Fibroblast of skin of left quadriceps (primary cell): ENCODE measurements around the gene ZNF438.
"Not testable (repeated sequence)": the region's sequence is repeated elsewhere in the genome, so short reads cannot be mapped to it uniquely, and the experiment has no call there.

Experiments
- DNase-seq, 2 experiments: peaks; one replicate each; pipeline ENCODE4 v3.0.0-alpha.2; 2013; ENCODE audit warnings: low read depth in 2 of 2

Gene ZNF438

DNA sequence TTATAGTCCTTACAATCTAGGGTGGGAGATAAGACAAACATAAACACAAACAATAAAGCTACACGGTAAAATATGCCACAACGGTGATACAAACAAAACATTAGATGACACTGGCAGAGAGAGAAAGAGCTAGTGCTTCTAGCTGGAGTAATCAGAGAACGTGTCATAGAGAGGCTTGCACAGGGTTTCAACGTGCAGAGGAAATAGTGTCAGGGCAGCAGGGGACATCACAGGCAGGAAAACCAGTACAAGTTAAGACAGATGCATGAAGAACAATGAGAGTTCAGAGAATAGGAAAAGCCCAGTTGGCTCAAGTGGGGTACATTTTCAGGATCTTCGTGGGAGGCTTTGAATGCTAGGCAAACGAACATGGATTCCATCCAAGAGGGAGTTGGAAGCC, 91.4 kb downstream of the ZNF438 start:
- no peak for DNase-seq

DNA sequence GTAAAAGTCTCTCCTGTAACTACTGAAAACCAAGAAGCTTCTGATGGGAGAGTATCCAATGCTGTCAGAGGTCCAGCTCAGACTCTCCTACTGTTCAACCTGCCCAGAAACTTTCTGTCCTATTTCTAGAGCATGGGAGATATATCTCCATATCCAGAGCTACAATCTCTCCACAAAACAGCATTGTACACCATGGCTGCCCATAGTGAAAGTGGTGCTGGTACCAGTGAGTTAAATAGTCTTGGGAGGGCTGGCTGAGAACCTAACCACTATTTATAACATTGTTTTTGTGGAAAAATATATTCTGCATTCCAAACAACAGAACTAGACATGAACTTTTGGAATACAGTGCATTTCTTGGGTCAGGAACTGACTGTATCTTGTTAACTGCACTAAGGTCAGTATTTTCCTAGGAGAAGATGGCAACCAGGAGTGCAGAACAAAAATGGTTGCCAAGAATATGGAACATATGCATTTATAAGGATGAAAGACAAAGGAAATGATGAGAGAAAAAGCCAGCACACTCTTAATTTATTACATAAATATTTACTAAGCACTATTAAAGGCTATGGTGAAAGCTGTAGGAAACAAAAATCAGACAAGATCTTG, 91.9 kb downstream of the ZNF438 start:
- DNase-seq = no peak

DNA sequence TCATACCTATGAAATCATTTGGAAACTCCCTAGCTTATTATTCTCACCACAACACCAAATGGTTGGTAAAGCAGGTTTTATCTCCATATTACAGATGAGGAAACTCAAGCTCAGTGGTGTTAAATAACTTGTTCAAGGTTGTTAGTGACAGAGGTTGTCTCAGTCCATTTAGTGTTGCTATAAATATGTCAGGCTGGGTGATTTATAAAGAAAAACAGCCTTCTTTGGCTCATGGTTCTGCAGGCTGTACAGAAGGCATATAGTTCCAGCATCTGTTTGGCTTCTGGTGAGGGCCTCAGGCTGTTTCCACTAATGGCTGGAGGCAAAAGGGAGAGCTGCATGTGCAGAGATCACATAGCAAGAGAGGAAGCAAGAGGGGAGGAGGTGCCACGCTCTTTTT, 96.6 kb downstream of the ZNF438 start:
- DNase-seq = no peak

DNA sequence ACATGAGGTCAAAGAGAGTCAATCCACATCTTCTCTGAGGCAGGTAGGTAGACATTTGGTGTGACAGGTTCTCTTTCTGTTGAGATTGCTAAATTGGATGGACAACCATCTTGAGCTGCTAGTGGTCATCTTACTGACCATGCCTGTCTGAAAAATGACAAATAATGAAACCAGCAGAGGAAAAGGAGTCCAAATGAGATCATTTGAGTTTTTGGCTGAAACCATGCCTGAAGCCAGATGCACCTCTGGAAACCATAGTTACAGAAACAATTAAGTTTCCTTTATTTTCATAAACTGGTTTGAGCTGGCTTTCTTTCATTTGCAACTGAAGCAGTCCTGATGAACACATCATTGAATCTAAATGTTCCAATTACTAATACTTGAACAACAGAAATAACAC, 100.6 kb downstream of the ZNF438 start:
- no peak for DNase-seq

DNA sequence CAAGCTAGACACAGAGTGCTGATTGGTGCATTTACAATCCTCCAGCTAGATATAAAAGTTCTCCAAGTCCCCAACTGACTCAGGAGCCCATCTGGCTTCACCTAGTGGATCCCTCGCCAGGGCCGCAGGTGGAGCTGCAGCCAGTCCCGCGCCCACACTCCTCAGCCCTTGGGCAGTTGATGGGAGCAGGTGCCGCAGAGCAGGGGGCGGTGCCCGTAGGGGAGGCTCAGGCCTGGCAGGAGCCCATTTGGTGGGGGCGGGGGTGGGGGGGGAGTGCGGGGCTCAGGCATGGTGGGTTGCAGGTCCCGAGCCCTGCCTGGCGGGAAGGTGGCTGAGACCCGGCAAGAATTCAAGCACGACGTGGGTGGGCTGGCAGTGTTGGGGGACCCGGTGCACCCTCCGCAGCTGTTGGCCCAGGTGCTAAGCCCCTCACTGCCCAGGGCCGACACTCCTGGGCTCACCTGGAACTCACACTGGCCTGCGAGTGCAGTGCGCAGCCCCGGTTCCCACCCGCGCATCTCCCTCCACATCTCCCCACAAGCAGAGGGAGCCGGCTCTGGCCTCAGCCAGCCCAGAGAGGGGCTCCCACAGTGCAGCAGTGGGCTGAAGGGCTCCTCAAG, 101.7 kb downstream of the ZNF438 start:
- no peak for DNase-seq

DNA sequence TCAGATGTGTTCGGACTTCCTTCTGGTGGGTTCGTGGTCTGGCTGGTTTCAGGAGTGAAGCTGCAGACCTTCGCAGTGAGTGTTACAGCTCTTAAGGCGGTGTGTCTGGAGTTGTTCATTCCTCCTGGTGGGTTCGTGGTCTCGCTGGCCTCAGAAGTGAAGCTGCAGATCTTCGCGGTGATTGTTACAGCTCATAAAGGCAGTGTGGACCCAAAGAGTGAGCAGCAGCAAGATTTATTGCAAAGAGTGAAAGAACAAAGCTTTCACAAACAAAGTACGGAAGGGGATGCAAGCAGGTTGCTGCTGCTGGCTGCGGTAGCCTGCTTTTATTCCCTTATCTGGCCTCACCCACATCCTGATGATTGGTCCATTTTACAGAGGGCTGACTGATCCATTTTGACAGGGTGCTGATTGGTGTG, 102.3 kb downstream of the ZNF438 start:
- not testable (repeated sequence) for DNase-seq

DNA sequence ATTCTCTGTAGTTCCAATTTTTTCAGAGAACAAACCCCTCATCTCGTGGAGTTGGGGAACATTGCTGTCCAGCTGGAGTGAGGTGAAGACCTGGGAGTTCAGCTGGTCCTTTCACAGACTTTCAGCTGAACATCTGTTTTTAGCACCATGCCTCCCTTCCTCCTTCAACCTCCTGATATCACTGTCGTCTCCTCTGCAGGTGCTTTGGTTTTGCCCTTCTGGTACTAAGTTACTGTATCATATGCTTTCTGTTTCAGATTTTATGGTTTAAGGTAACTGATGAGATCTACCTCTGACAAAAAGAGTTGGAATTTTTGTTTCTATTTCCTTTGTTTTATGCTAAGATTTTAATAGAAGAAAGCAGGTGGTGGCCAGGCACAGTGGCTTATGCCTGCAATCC, 102.9 kb downstream of the ZNF438 start:
- DNase-seq = no peak

DNA sequence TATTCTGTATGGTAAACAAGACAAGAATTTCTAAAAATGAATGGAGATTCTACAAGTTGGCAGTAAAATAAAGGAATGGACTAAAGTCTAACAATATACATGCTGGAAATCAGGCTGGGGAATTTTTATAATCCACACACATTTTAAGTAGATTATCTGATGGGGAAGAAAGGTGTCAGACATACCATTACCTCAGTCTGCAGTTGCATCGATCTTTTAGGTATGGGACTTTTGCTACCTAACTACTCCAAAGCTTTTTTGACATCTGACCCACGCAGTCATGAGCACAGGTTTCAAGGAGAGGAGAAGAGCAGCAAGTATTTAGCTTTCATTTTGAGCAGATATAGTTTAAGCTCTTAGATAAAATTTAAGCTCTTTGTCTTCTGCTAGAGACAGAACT, 113.0 kb downstream of the ZNF438 start:
- DNase-seq = no peak

DNA sequence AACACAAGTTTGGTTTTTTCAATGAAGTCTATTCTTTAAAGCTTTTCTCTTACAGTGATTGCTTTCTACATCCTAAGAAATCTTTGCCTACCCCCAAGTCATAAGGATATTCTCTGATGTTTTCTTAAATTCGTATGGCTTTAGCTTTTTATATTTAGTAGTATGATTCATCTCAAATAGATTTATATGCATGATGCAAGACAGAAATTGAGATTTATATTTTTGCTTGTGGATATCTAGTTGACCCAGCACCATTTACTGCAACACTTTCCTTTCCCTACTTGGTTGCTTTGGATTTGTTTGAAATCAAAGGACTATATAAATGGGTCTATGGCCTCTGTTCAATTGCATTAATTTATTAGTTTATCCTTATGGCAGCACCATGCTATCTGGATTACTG, 113.9 kb downstream of the ZNF438 start:
- DNase-seq = no peak

DNA sequence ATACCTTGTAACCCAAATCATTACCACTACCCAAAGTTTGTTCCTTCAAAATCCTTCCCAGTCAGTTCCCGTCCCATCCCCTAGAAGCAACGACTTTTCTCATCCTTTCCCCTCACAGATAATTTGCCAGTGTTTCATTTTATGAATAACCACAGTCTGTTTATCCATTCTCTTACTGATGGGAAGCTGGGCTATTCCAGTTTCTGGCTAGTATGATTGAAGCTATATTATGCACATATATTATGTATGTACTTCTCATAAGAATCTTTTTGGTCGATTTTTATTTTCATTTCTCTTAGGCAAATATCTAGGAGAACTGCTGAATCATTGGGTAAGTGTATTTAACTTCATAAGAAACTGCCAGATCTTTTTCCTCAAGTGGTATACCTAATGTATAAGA, 114.6 kb downstream of the ZNF438 start:
- DNase-seq = no peak

DNA sequence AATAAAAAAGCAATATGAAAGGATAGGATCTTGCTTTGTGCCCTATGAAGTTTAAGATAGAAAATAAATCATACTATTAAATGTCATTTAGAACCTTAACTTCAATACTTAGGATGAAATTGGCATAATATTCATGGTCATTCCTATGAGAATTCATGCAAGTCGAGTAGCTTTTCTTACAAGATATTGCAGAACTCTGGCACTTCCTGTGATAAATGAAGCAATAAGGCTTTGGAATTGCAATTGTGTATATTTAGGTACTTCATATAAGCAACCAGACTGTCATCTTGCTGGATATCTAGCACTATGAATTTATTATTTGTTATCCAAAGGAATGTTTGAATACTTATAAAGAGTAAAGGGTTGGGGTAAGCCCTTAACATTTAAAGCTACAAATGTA, 116.5 kb downstream of the ZNF438 start:
- DNase-seq = peak; percentile 32 to 34

DNA sequence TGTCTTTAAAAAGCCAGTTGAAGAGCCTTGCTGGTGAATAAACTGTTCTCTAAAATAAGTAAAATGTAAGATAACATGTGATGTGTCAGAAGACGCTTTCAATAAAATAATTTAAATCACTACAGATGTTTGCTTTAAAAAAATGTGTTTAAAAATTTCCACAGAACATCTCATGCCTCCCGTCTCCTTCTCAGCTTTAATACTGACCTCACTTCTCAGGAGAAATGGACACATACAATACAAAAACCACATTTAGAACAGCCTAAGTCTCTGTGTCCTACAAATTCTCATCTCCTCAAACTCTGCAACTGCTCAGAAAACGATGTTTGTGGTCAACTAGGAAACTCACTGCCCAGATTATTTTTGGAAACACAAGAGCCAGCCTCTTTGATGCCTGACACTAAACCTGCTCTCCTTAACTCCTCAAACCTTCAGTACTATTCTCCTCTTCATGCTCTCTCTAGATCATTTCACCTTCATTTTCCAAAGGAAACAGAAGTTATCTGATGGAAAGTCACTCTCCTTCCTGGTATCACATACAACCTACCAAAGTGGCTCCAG, 120.3 kb downstream of the ZNF438 start:
- no peak for DNase-seq

DNA sequence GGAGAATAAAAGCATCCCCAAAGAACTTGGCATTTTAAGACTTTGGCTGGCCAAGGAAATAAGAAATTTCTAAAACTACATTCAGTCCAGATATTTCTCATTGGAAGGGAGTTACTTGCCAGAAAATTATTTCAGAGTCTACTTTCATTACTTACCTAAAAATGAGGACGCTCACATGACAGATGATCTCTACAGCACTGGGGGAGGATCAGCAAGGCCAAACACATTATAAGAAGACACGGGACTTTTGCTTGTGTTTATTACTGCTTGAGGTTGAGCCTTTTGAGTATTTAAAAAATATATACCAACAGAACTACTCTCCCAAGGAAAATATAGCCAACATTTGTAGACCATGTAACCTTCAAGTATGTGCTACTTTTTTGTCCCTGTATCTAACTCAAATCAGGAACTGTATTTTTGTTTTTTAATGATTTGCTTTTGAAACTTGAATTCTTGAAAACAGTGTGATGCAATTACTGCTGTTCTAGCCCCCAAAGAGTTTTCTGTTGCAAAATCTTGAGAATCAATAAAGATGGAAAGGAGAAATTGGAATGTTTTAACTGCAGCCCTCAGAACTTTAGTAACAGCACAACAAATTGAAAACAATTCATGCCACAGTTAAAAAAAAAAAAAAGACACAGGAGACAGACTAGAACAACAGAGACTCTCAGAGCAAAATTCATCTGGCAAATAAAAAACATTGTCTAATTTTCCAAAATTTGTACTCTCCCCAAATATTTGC, 128.1 kb downstream of the ZNF438 start:
- no peak for DNase-seq

DNA sequence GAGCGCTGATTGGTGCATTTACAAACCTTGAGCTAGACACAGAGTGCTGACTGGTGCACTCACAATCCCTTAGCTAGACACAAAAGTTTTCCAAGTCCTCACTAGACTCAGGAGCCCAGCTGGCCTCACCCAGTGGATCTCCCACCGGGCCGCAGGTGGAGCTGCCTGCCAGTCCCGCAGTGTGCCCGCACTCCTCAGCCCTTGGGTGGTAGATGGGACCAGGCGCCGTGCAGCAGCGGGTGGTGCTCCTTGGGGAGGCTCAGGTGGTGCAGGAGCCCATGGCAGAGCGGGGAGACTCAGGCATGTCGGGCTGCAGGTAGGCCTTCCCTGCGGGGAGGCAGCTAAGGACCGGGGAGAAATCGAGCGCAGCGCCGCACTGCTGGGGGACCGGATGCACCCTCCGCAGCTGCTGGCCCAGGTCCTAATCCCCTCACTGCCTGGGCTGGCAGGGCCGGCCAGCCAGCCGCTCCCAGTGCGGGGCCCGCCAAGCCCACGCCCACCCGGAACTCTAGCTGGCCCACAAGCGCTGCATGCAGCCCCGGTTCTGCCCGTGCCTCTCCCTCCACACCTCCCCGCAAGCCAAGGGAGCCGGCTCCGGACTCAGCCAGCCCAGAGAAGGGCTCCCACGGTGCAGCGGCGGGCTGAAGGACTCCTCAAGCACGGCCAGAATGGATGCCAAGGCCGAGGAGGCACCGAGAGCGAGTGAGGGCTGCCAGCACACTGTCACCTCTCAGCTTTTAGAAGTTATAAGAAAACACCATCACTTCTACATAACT, 128.9 kb downstream of the ZNF438 start:
- no peak for DNase-seq

DNA sequence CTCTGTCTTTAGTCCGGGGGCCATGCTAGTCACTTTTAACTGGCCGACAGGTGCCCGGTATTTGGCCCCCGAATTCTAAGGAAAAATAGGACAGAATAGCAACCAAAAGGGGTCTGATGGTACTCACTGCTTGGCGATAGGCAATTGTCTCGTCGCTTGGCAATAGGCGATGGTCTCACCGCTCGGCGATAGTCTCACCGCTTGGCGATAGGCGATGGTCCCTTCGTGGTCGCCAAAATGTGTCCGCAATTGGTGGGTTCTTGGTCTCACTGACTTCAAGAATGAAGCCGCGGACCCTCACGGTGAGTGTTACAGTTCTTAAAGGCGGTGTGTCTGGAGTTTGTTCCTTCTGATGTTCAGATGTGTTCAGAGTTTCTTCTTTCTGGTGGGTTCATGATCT, 130.2 kb downstream of the ZNF438 start:
- not testable (repeated sequence) for DNase-seq

DNA sequence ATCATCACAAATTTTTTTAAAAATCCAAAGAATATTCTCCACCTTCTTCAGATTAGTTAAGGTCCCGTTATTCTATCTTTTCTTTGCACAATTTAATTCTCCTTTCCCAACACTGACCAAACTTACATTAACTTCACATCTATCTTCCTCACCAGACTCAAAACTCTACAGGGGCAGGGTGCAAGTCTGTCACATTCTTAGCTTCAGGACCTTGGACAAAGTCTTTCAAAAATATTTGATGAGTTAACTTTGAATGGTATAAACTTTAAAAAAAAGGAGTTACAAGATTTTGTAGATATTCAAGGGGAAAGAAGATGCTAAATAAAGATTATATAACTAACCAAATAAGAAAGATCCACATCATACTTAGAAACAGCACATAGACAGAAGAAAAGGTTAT, 132.7 kb downstream of the ZNF438 start:
- DNase-seq = no peak

DNA sequence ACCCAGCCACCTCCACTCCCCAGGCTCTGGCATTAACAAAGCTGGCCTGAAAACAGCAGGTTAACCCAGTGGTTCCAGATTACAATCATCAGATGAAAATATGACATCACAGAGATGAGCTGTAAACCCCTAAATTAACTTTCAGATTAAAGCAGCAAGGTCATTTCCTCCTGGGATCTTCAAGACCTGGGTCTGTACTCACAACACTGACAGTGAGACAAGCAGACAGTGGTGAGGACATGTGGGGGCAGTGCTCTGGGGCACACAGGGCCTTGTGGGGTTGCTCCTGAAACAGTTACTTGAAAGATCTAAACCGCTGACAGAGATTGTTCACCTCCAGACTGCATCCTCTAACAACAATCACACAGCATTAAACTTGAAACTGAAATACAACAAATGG, 134.1 kb downstream of the ZNF438 start:
- DNase-seq = no peak

DNA sequence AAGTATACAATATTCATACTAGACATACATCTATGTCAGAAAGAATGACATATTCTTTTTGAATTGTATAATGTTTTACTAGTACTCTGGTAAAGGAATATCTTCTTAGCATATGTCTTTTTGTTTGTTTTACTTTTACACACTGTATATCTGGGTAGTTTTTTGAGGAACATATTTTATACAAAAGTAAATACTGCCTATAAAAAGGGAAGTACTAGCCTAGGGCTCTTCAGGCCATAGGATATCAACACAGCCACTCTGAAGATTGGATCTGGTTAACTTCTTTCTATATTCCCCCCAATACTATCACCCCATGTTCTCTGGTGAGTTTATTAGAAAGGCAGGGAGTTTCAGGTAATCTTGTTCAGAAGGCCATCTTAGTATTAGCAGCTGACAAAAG, 134.6 kb downstream of the ZNF438 start:
- DNase-seq = no peak

DNA sequence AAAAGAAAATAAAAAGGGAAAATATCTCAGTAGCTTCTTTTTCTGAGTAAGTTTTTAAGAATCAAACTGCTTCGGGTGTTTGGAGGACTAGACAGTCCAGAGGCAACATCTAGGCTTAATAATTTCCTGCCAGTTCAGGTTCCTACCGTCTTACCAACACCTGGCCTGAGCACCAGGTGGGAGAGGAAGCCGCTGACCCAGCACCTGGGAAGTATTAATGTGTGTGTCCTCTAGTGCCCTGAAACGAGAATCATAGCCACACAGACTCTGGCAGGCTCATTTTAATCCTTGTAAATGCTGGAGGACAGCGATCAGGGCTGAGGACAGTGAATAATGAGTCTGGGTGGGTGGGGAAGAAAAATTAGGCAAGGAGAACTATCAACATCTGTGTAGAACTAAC, 137.4 kb downstream of the ZNF438 start:
- no peak for DNase-seq

DNA sequence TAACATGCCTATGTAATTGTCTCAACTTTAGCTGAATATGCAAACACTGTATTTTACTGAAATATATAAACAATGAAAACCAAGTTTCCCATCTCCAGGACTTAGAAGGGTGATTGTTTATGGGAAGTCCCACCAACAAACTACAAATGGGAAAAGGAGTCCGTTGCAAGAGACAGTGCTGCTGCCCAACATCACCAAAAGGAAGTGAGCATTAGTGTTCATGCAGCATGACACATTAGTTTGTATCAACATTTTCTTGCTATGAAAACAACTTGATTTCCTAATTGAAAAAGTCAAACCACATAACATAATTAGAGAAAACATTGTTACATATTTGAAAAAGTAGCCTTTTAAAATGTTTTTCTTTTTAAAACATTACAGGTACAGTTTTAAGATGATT, 138.5 kb downstream of the ZNF438 start:
- no peak for DNase-seq

DNA sequence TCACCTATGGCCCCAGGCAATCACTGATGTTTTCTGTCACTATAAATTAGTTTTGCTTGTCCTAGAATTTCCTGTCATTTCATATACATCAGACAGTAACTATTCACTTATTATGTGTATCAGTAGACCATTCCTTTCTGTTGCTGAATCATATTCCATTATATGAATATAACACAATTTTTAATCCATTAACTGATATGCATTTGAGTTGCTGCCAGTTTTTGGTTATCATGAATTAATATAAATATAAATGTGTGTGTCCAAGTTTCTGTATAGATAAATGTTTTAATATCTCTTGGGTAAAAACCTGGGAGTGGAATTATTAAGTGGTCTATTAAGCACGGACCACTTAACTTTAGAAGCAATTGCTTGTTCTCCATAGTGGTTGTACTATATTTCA, 143.8 kb downstream of the ZNF438 start:
- DNase-seq = no peak

DNA sequence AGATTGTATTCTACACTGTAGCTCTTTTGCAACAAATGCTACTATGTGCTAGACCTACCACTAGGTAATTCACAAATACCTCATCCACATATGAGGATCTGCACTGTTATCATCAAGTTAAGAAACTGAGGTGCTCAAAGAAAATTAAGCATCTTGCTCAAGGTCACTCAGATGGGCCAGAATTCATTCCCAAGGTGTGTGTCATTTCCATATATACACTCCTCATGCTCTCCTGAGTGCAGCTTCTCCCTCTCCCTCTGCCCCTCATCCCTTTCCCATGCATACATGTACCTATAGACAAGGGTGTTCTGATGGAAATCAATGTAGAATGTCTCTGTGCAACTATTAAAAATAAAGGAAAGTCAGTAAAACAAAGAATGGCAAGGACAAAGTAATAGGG, 146.2 kb downstream of the ZNF438 start:
- no peak for DNase-seq
